WTC11 (cell line): ENCODE results near the gene NT5DC1. TPM values are rescaled to one million over a fixed set of nuclear protein-coding genes. Genes with fewer than 3 reads are reported as not detected.

ENCODE experiments used
- ATAC-seq: fragments of 200-7000 bp; cut with Tn5 transposase; 2 replicates; pipeline ENCODE4 v1.10.0; 2021; ENCODE audit warnings: mild to moderate bottlenecking, moderate library complexity
- CTCF ChIA-PET: fragments of 300-600 bp; sonication (Branson Sonifier 250); formaldehyde crosslinking; loops from one replicate; lab custom pipeline; 2021; ENCODE audit warnings: antibody characterized with exemption; lab: Charles Lee
- POLR2A ChIA-PET: fragments of 350-600 bp; sonication (Branson Sonifier 250); formaldehyde crosslinking; loops from one replicate; lab custom pipeline; 2021; ENCODE audit warnings: antibody characterized with exemption; lab: Charles Lee
- DNase-seq: peaks from one replicate; pipeline ENCODE4 v3.0.0; 2021; ENCODE audit warnings: low spot score
- H3K27ac Mint-ChIP-seq: 2 replicates; pipeline ENCODE4 v1.8.0; 2021; ENCODE audit warnings: mixed read lengths
- H3K27me3 Mint-ChIP-seq: 2 replicates; pipeline ENCODE4 v1.8.0; 2021; ENCODE audit warnings: low read depth, mild to moderate bottlenecking, moderate library complexity, mixed read lengths
- H3K36me3 Mint-ChIP-seq: 2 replicates; pipeline ENCODE4 v1.8.0; 2021; ENCODE audit warnings: mixed read lengths
- H3K4me1 Mint-ChIP-seq: 2 replicates; pipeline ENCODE4 v1.8.0; 2022; ENCODE audit warnings: mixed read lengths
- H3K4me3 Mint-ChIP-seq: 2 replicates; pipeline ENCODE4 v1.8.0; 2021; ENCODE audit warnings: mild to moderate bottlenecking, moderate library complexity, mixed read lengths
- H3K9me3 Mint-ChIP-seq: 2 replicates; pipeline ENCODE4 v1.8.0; 2021; ENCODE audit warnings: mixed read lengths
- AFF4 ChIP-seq: sonication (generic); formaldehyde crosslinking; IDR thresholded peaks from 2 replicates; pipeline ENCODE4 v1.8.1; 2023; ENCODE audit warnings: mild to moderate bottlenecking, missing genetic modification reagents, borderline replicate concordance
- ATF1 ChIP-seq: sonication (generic); formaldehyde crosslinking; IDR thresholded peaks from 2 replicates; pipeline ENCODE4 v1.8.1; 2023; ENCODE audit warnings: mild to moderate bottlenecking, moderate library complexity, missing genetic modification reagents
- CREB1 ChIP-seq: sonication (generic); formaldehyde crosslinking; IDR thresholded peaks from 2 replicates; pipeline ENCODE4 v1.8.0; 2023; ENCODE audit warnings: mild to moderate bottlenecking, missing genetic modification reagents
- CREM ChIP-seq: sonication (generic); formaldehyde crosslinking; IDR thresholded peaks from 2 replicates; pipeline ENCODE4 v1.8.1; 2022; ENCODE audit warnings: mild to moderate bottlenecking, missing genetic modification reagents, moderate library complexity
- FOXJ3 ChIP-seq: sonication (generic); formaldehyde crosslinking; IDR thresholded peaks from 2 replicates; pipeline ENCODE4 v1.9.0; 2021; ENCODE audit warnings: missing genetic modification reagents, mild to moderate bottlenecking, borderline replicate concordance
- GABPB1 ChIP-seq: sonication (generic); formaldehyde crosslinking; IDR thresholded peaks from 2 replicates; pipeline ENCODE4 v1.8.1; 2023; ENCODE audit warnings: mild to moderate bottlenecking, missing genetic modification reagents
- HMGA2 ChIP-seq: fragments of 250-450 bp; sonication (Bioruptor Pico); IDR thresholded peaks from 2 replicates; pipeline ENCODE4 v1.4.0; 2021; ENCODE audit warnings: mild to moderate bottlenecking, moderate library complexity
- JUN ChIP-seq: sonication (generic); formaldehyde crosslinking; IDR thresholded peaks from 2 replicates; pipeline ENCODE4 v1.8.0; 2023; ENCODE audit warnings: mild to moderate bottlenecking, missing genetic modification reagents
- MXD4 ChIP-seq: fragments of 250-450 bp; sonication (Bioruptor Pico); IDR thresholded peaks from 2 replicates; pipeline ENCODE4 v1.8.0; 2021; ENCODE audit warnings: mild to moderate bottlenecking, moderate library complexity, borderline replicate concordance
- SOX15 ChIP-seq: fragments of 250-450 bp; sonication (Bioruptor Pico); IDR thresholded peaks from 2 replicates; pipeline ENCODE4 v1.9.0; 2021; ENCODE audit warnings: mild to moderate bottlenecking
- SP1 ChIP-seq: sonication (generic); formaldehyde crosslinking; conservative IDR thresholded peaks from 2 replicates; pipeline ENCODE4 v1.8.1; 2022; ENCODE audit warnings: missing genetic modification reagents
- TCF7 ChIP-seq: sonication (generic); formaldehyde crosslinking; IDR thresholded peaks from 2 replicates; pipeline ENCODE4 v1.8.0; 2022; ENCODE audit warnings: mild to moderate bottlenecking, low read depth, missing genetic modification reagents, moderate library complexity
- TEAD4 ChIP-seq: sonication (generic); formaldehyde crosslinking; IDR thresholded peaks from 2 replicates; pipeline ENCODE4 v1.8.0; 2022; ENCODE audit warnings: mild to moderate bottlenecking, missing genetic modification reagents
- ZNF121 ChIP-seq: sonication (generic); formaldehyde crosslinking; IDR thresholded peaks from 2 replicates; pipeline ENCODE4 v1.8.0; 2023; ENCODE audit warnings: missing genetic modification reagents
- ZNF138 ChIP-seq: sonication (generic); formaldehyde crosslinking; conservative IDR thresholded peaks from 2 replicates; pipeline ENCODE4 v1.8.1; 2022; ENCODE audit warnings: mild to moderate bottlenecking, moderate library complexity, missing genetic modification reagents
- ZNF219 ChIP-seq: sonication (generic); formaldehyde crosslinking; IDR thresholded peaks from 2 replicates; pipeline ENCODE4 v1.8.0; 2023; ENCODE audit warnings: missing genetic modification reagents, mild to moderate bottlenecking, borderline replicate concordance
- ZNF281 ChIP-seq: sonication (generic); formaldehyde crosslinking; IDR thresholded peaks from 2 replicates; pipeline ENCODE4 v1.8.0; 2023; ENCODE audit warnings: mild to moderate bottlenecking, missing genetic modification reagents
- total RNA-seq: library from RNA; stranded (reverse); gene quantifications from 3 replicates; pipeline ENCODE4 v1.2.3, GENCODE V29; 2021
- TF ChIP-seq, protein P1 (sequence below): sonication (generic); formaldehyde crosslinking; IDR thresholded peaks from 2 replicates; pipeline ENCODE4 v1.8.1; 2022; ENCODE audit warnings: mild to moderate bottlenecking, moderate library complexity, missing genetic modification reagents

NT5DC1 gene
- total RNA-seq, 1 experiment from 2014 or later: 67.9 TPM

DNA sequence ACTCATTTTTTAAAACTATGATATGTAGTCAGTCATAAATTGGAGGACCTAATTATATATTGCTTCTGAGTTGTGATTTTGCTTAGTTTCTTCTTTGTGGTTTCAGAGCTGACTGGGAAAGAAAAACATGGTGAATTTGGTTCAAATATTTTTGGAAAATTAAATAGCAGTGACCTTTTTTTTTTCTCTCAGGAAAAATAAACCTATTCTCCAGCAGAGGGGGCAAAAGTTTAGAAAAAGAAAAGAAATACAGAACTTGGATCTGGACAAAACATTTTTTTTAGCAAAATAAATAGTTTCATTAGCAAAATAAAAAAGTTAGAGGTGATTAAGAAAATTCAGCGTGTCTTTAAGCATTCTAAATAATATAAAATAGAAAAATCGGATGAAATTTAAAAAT lies 15.1 kb downstream of the NT5DC1 start (continued):
- TF ChIP-seq AFF4 (CRISPR knock-in tag) (no peak), MXD4 (CRISPR knock-in tag) (no peak)

DNA sequence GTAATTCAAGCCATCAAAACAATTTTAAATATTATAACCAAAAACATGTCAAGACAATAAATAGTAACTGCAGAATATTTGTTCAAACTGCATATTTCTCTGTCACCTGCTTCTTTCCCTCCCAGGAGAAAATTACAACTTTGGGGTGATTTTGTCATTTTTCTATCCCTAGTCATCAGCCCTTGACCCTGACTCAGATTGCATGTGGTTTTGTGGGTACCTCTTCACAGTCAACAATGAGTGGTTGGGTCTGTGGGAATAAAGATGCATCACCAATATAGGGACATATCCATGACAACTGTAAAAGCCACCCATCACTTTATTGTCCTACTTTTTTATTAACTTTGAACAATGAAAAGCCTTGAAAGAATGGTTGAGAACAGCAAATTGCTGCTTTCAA lies 18.0 kb downstream of the NT5DC1 start:
- Mint-ChIP-seq H3K9me3 (no peaks in the 10 kb centered on the region), H3K4me3 (no peak overlapping the region), H3K36me3 (peaks cover 26% of the 10 kb centered on the region), H3K27me3 (no peaks in the 10 kb centered on the region), H3K27ac (no peak overlapping the region), H3K4me1 (no peaks in the 10 kb centered on the region)
- ChIA-PET POLR2A (no interaction called here), CTCF (no interaction called here)
- TF ChIP-seq JUN (CRISPR knock-in tag): no peak
- TF ChIP-seq MXD4 (CRISPR knock-in tag): no peak
- TF ChIP-seq AFF4 (CRISPR knock-in tag): no peak
- TF ChIP-seq CREM (CRISPR knock-in tag): no peak
- no peak for TF ChIP-seq GABPB1 (CRISPR knock-in tag)
- ATAC-seq: no peak
- DNase-seq: no peak

GRCh38 chr6:116120430-116120829 lies 19.8 kb downstream of the NT5DC1 start:
- no peak overlapping the region for H3K27ac Mint-ChIP-seq
- CTCF ChIA-PET: interaction anchor here (1.9 kb wide), 1 partner anchor 9 kb away, joined by 6 read pairs; no protein-coding TSS in a partner anchor
- POLR2A ChIA-PET: no interaction called here
- ATAC-seq (no peak), DNase-seq (no peak)
- H3K36me3 Mint-ChIP-seq: peaks cover 15% of the 10 kb centered on the region
- no peaks in the 10 kb centered on the region for H3K4me1 Mint-ChIP-seq
- no peaks in the 10 kb centered on the region for H3K9me3 Mint-ChIP-seq
- H3K27me3 Mint-ChIP-seq: no peaks in the 10 kb centered on the region
- no peak overlapping the region for H3K4me3 Mint-ChIP-seq
- TF ChIP-seq SP1 (CRISPR knock-in tag): no peak
- no peak for TF ChIP-seq JUN (CRISPR knock-in tag)
- no peak for TF ChIP-seq AFF4 (CRISPR knock-in tag)
- no peak for TF ChIP-seq CREB1
- TF ChIP-seq ZNF121 (CRISPR knock-in tag): no peak
- TF ChIP-seq TEAD4 (CRISPR knock-in tag): no peak
- no peak for TF ChIP-seq ZNF219
- no peak for TF ChIP-seq TCF7 (CRISPR knock-in tag)
- no peak for TF ChIP-seq SOX15 (CRISPR knock-in tag)
- TF ChIP-seq ATF1 (CRISPR knock-in tag): no peak
- TF ChIP-seq CREM (CRISPR knock-in tag): no peak
- TF ChIP-seq, protein P1, sequence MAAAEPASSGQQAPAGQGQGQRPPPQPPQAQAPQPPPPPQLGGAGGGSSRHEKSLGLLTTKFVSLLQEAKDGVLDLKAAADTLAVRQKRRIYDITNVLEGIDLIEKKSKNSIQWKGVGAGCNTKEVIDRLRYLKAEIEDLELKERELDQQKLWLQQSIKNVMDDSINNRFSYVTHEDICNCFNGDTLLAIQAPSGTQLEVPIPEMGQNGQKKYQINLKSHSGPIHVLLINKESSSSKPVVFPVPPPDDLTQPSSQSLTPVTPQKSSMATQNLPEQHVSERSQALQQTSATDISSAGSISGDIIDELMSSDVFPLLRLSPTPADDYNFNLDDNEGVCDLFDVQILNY (CRISPR knock-in tag): no peak
- TF ChIP-seq ZNF138 (CRISPR knock-in tag): no peak
- no peak for TF ChIP-seq HMGA2 (CRISPR knock-in tag)
- no peak for TF ChIP-seq FOXJ3 (CRISPR knock-in tag)
- TF ChIP-seq ZNF281 (CRISPR knock-in tag): no peak
